Transverse colon (tissue), 4 donors: ENCODE measurements around the gene DDO. TPM values are rescaled to one million over a fixed set of nuclear protein-coding genes. Genes with fewer than 3 reads are reported as not detected.

Experiments
- DNase-seq: peaks from one replicate; pipeline ENCODE4 v3.0.0-alpha.2; 2019
- H3K27ac ChIP-seq, 4 donors: fragments of 200-600 bp; sonication (generic); 2 replicates each; pipeline ENCODE4 v1.5.1; 2016 to 2018; ENCODE audit warnings: inconsistent platforms in 4 of 4
- H3K27me3 ChIP-seq: fragments of 200-600 bp; sonication (generic); 2 replicates; pipeline ENCODE4 v1.5.1; 2017; ENCODE audit warnings: inconsistent platforms
- H3K36me3 ChIP-seq, 4 donors: fragments of 200-600 bp; sonication (generic); 2 replicates each; pipeline ENCODE4 v1.5.1; 2017 to 2019; ENCODE audit warnings: inconsistent platforms in 4 of 4
- H3K4me1 ChIP-seq, 4 donors: fragments of 200-600 bp; sonication (generic); 2 replicates each; pipeline ENCODE4 v1.5.1; 2017 to 2020; ENCODE audit warnings: inconsistent platforms in 4 of 4
- H3K4me3 ChIP-seq, 4 donors: fragments of 200-600 bp; sonication (generic); 1 replicate in 1 of 4; 2 replicates in 3 of 4; pipeline versions ENCODE4 v1.5.1 to v1.6.1; 2017 to 2019; ENCODE audit warnings: inconsistent platforms in 4 of 4
- H3K9me3 ChIP-seq, 2 donors: fragments of 200-600 bp; sonication (generic); 2 replicates each; pipeline ENCODE4 v1.5.1; 2017 to 2019; ENCODE audit warnings: inconsistent platforms in 2 of 2
- EP300 ChIP-seq: sonication (generic); formaldehyde crosslinking; IDR thresholded peaks from one replicate; pipeline ENCODE4 v1.6.1; 2017; ENCODE audit warnings: antibody characterized with exemption, low read depth
- POLR2A ChIP-seq: fragments of 450-650 bp; IDR thresholded peaks from one replicate; pipeline ENCODE4 v1.6.1; 2016; ENCODE audit warnings: antibody characterized with exemption, mild to moderate bottlenecking, moderate library complexity
- POLR2AphosphoS5 ChIP-seq, 3 donors: sonication (generic); formaldehyde crosslinking; IDR thresholded peaks; one replicate each; pipeline ENCODE4 v1.6.1; 2016; ENCODE audit warnings: antibody characterized with exemption in 3 of 3
- WGBS, 2 donors: methylation state at CpG; one replicate each; pipeline ENCODE4 v1.1.5; 2018; ENCODE audit warnings: low coverage in 1 of 2; 5-methylcytosine and 5-hydroxymethylcytosine counted together
- in situ Hi-C, 4 donors: fragments of 200-750 bp; cut with MboI; loops; one replicate each; pipeline versions ENCODE4 v1.15.0 to v1.15.1; 2017; ENCODE audit warnings: low sequenced_read_pairs in 3 of 4, low pct_ligation_motif_present in 1 of 4, low pct_unique_long_range_greater_than_20kb in 1 of 4
- intact Hi-C: fragments of 100-400 bp; cut with DNase I; formaldehyde crosslinking; loops from one replicate; pipeline ENCODE4 v1.15.1; 2023; ENCODE audit warnings: low total_unique reads
- total RNA-seq, 4 donors: library from RNA; depleted of rRNA; stranded (reverse); fragments of >200 nt; gene quantifications; one replicate each; pipeline ENCODE4 v1.1.0, GENCODE V29; 2016
- TF ChIP-seq, protein P1 (sequence below), 5 experiments: fragments of 200-600 bp in 3 of 5; fragments of 450-650 bp in 2 of 5; sonication (generic) in 3 of 5; IDR thresholded peaks; 1 replicate in 2 of 5; 2 replicates in 3 of 5; pipeline ENCODE4 v1.5.1; 2016 to 2017; ENCODE audit warnings: antibody characterized with exemption in 5 of 5, inconsistent platforms in 3 of 5, mild to moderate bottlenecking in 2 of 5, moderate library complexity in 1 of 5

The DDO gene
- 10 to 100 TPM in 1 of 4 donors, 1 to 10 TPM in 1, under 1 TPM in 1, not detected in 1; 0.95 to 21.9 (median 1.2) TPM for total RNA-seq

DNA sequence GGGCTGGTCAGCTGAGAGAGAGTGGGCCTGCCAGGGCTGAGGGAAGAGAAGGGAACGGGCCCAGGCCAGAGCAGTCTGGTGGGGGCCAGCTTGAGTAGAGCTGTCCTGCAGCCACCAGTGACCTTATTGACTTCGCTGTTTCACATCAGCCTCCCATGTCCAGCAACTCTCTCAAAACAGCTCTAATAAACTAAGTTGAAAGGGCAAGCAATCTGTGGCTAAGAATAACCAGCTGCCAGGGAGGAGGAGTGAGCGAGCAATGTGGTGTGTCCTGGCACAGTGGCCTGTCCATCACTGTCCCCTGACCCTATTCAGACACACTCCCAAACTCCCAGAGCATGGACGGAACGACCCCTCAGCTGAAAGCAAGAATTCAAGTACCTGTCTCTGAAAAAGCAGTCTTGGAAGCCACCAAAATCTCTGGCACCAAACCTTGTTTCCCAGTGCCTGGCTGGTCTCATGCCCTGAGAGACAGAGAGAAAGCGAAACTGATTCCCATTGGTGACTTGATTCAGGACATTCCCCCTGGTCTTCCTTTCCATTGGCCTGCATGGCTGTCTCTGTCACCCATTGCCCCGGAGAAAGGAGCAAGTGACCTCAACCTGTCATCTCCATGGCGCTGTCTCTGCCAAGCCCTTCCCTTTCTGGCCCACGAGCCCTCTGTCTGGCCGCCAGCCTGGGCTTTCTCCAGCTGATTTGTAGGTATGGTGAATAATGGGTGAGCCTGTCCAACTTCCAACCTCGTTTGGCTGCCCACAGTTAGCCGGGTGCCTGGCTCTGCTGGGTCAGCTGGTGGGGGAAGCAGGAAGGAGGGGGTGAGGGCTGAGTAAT lies at the start of gene DDO:
TSS of gene DDO (minus strand) at position 490 of the 831 bp plus-strand sequence. CDS start 2,113 bp downstream, outside the sequence.
- H3K27ac ChIP-seq = peak within 1 kb of the TSS; percentile 42 to 74 (median 61)
- WGBS, 2 donors = 40 to 50% methylated on average over 2 to 12 of the region's 12 CpGs
- in situ Hi-C loops = no loop called here

GRCh38 chr6:110462884-110463481 lies 47.6 kb upstream of the DDO start:
- intact Hi-C loops = no loop called here
- TF ChIP-seq EP300 (no peak), POLR2AphosphoS5 (IDR thresholded peaks at IDR 0.05) (no peak), POLR2A (no peak)
- TF ChIP-seq, protein P1, sequence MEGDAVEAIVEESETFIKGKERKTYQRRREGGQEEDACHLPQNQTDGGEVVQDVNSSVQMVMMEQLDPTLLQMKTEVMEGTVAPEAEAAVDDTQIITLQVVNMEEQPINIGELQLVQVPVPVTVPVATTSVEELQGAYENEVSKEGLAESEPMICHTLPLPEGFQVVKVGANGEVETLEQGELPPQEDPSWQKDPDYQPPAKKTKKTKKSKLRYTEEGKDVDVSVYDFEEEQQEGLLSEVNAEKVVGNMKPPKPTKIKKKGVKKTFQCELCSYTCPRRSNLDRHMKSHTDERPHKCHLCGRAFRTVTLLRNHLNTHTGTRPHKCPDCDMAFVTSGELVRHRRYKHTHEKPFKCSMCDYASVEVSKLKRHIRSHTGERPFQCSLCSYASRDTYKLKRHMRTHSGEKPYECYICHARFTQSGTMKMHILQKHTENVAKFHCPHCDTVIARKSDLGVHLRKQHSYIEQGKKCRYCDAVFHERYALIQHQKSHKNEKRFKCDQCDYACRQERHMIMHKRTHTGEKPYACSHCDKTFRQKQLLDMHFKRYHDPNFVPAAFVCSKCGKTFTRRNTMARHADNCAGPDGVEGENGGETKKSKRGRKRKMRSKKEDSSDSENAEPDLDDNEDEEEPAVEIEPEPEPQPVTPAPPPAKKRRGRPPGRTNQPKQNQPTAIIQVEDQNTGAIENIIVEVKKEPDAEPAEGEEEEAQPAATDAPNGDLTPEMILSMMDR (IDR thresholded peaks at IDR 0.05) = no peak

More for the DNA sequence above, at the start of gene DDO:
- peak in 1 of 3 donors; percentile 13 for TF ChIP-seq POLR2AphosphoS5 (IDR thresholded peaks at IDR 0.05)
- TF ChIP-seq, protein P1 (IDR thresholded peaks at IDR 0.05) = no peak
- intact Hi-C loops = no loop called here
- H3K27me3 ChIP-seq = no peaks in the 10 kb centered on the region
- peak; percentile 52 for DNase-seq
- H3K9me3 ChIP-seq = no peaks in the 10 kb centered on the region
- H3K36me3 ChIP-seq = no peaks in the 10 kb centered on the region
- H3K4me1 ChIP-seq = peaks cover 0 to 18% (median 10%) of the 10 kb centered on the region in 4 donors
- peak within 1 kb of the TSS in 3 of 4 donors; percentile 10 to 37 (median 23) for H3K4me3 ChIP-seq

DNA sequence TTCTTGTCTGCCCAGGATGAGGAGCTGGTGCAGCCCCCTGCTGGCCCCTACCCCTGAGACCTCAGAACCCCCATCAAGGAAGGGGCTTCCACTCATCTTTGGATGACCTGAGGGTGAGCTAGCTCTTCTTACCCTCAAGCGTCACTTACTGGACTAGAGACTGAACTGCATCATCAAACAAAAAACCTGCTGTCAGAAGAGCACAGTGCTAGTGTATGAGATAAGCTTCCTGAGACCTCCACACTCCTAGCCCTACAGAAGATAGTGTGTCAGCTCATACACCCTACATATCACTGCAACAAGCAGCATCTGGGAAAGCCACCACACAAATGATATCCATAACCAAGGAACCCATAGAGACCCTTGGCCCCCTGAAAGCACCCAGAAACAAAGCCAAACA lies 46.0 kb upstream of the DDO start:
- TF ChIP-seq, protein P1 (IDR thresholded peaks at IDR 0.05) = no peak
- no peak for TF ChIP-seq EP300
- TF ChIP-seq POLR2AphosphoS5 (IDR thresholded peaks at IDR 0.05) = no peak
- no peak for TF ChIP-seq POLR2A
- WGBS, 2 donors = 90% methylated on average over 1 of the region's 1 CpG; no CpG with 5 or more reads in 1 of the 2 donors
- Histone ChIP-seq H3K27ac (no peak overlapping the region), H3K4me3 (no peak overlapping the region), H3K4me1 (no peaks in the 10 kb centered on the region), H3K27me3 (no peaks in the 10 kb centered on the region), H3K9me3 (peaks cover 26 to 29% of the 10 kb centered on the region in 2 donors), H3K36me3 (no peaks in the 10 kb centered on the region)
- in situ Hi-C loops (no loop called here), intact Hi-C loops (no loop called here)
- no peak for DNase-seq

More at GRCh38 chr6:110462884-110463481, 47.6 kb upstream of the DDO start:
- Histone ChIP-seq H3K9me3 (peaks cover 26 to 29% of the 10 kb centered on the region in 2 donors), H3K27me3 (no peaks in the 10 kb centered on the region), H3K36me3 (no peaks in the 10 kb centered on the region), H3K27ac (no peak overlapping the region), H3K4me1 (no peaks in the 10 kb centered on the region), H3K4me3 (no peak overlapping the region)
- 74 to 88% methylated on average over 2 of the region's 2 CpGs for WGBS, 2 donors
- in situ Hi-C loops = no loop called here
- no peak for DNase-seq

- no peak overlapping the region for H3K4me3 ChIP-seq
- 84 to 93% methylated on average over 1 to 2 of the region's 2 CpGs for WGBS, 2 donors
- H3K27ac ChIP-seq = no peak overlapping the region
- peaks cover 23 to 27% of the 10 kb centered on the region in 2 donors for H3K9me3 ChIP-seq
- DNase-seq = no peak
- H3K27me3 ChIP-seq = no peaks in the 10 kb centered on the region
- H3K36me3 ChIP-seq = no peaks in the 10 kb centered on the region
- no peaks in the 10 kb centered on the region for H3K4me1 ChIP-seq
- intact Hi-C loops = no loop called here
- in situ Hi-C loops = no loop called here
- TF ChIP-seq EP300 (no peak), POLR2AphosphoS5 (IDR thresholded peaks at IDR 0.05) (no peak), POLR2A (no peak)
- TF ChIP-seq, protein P1 (IDR thresholded peaks at IDR 0.05) = no peak
Observed at GRCh38 chr6:110459137-110459536, 43.8 kb upstream of the DDO start.
